ENCODE measurements around the gene TMEM79.

GRCh38 chr1:156236164-156236563 lies 48.0 kb upstream of the TMEM79 start:
- TF ChIP-seq CTCF (IDR thresholded peaks at IDR 0.05) (no peak), POLR2AphosphoS5 (IDR thresholded peaks at IDR 0.05; ENCODE audit: low read depth, low read length) (no peak), TCF7L2 (IDR thresholded peaks at IDR 0.05; ENCODE audit: low read depth, low read length) (no peak), SIN3A (IDR thresholded peaks at IDR 0.05; ENCODE audit: borderline replicate concordance, insufficient read depth, low read depth, low read length) (no peak)
- TF ChIP-seq, protein P1, sequence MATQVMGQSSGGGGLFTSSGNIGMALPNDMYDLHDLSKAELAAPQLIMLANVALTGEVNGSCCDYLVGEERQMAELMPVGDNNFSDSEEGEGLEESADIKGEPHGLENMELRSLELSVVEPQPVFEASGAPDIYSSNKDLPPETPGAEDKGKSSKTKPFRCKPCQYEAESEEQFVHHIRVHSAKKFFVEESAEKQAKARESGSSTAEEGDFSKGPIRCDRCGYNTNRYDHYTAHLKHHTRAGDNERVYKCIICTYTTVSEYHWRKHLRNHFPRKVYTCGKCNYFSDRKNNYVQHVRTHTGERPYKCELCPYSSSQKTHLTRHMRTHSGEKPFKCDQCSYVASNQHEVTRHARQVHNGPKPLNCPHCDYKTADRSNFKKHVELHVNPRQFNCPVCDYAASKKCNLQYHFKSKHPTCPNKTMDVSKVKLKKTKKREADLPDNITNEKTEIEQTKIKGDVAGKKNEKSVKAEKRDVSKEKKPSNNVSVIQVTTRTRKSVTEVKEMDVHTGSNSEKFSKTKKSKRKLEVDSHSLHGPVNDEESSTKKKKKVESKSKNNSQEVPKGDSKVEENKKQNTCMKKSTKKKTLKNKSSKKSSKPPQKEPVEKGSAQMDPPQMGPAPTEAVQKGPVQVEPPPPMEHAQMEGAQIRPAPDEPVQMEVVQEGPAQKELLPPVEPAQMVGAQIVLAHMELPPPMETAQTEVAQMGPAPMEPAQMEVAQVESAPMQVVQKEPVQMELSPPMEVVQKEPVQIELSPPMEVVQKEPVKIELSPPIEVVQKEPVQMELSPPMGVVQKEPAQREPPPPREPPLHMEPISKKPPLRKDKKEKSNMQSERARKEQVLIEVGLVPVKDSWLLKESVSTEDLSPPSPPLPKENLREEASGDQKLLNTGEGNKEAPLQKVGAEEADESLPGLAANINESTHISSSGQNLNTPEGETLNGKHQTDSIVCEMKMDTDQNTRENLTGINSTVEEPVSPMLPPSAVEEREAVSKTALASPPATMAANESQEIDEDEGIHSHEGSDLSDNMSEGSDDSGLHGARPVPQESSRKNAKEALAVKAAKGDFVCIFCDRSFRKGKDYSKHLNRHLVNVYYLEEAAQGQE (IDR thresholded peaks at IDR 0.05; ENCODE audit: insufficient read depth in 1 of 2, low read depth in 2 of 2, low read length in 1 of 2): no peak

Measured in Panc1 (cell line).